HG03565 (cell line): ENCODE measurements around the gene PRDM5.

Experiments
- ATAC-seq: cut with Tn5 transposase; IDR thresholded peaks from one replicate; pipeline ENCODE4 v1.9.1; 2021; ENCODE audit warnings: mild to moderate bottlenecking, moderate library complexity; ENCODE audit not compliant: unreplicated experiment

PRDM5 gene

DNA sequence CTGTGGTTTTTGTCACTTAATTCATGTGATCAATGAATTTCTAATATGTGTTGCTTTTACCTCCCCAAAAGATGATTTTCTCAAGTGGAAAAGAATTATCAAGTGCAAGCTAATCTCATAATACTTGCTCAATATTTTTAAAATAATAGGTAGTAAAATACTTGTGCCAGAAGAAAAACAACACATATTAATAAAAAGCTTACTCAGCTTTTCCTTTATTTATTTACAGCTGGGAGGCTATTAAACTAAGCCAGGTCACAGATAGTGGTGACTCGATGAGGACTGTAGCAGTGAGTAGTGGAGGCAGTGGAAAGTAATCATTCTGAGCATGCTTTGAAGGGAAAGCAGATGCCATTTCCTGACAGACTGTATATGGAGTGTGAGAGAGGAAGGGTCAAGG is 96.1 kb downstream of the PRDM5 start:
- ATAC-seq, result no peak

DNA sequence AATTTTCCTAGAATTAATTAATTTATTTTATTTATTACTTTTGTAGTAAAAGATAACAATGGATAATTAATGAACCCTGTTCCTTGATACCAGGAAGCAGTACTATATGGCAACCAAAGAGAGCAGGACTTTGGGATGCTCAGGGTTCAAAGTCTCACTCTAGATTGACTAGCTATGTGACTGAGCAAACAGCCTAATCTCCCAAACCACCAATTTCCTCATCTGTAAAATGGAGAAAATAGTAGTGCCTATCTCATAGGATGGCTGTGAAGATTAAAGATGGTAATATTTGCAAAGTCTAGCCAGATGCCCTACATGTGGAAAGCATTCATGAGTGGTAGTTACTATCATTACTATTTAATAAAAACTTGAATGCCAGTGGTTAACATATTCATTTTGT is 97.6 kb downstream of the PRDM5 start:
- no peak for ATAC-seq

DNA sequence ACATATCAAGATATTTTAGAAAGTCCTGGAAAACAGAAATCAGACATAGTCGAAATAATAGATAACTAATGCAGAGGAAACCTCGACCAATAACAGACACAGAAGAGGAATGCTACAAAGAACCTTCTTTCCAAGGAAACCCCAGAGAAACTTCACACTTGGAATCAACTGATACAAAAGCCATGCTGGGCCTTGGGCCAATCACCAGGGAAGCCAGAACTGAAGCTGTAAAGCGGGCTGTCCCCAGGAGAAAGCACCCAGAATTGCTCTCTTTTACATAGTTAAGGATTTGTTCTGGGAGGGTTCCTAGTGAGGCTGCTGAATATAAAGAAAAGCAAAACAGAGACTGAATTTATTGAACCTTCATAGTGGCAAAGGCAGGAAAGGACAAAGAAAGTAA is 100.5 kb downstream of the PRDM5 start:
- no peak for ATAC-seq

GRCh38 chr4:120821029-120821428 is 101.5 kb downstream of the PRDM5 start:
- ATAC-seq, result no peak

GRCh38 chr4:120819805-120820437 is 102.6 kb downstream of the PRDM5 start:
- ATAC-seq, result peak; percentile 81

GRCh38 chr4:120816296-120816965 is 106.1 kb downstream of the PRDM5 start:
- no peak for ATAC-seq

GRCh38 chr4:120815361-120815760 is 107.2 kb downstream of the PRDM5 start:
- no peak for ATAC-seq

GRCh38 chr4:120814886-120815285 is 107.6 kb downstream of the PRDM5 start:
- ATAC-seq, result no peak

DNA sequence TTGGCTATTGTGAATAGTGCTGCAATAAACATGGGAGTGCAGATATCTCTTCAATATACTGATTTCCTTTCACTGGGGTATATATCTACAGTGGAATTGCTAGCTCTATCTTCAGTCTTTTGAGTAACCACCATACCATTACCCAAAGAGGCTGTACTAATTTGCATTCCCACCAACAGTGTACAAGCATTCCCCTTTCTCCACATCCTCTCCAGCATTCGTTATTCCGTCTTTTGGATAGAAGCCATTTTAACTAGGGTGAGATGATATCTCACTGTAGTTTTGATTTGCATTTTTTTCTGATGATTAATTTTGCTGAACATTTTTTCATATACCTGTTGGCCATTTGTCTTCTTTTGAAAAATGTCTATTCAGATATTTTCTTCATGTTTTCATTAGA is 110.3 kb downstream of the PRDM5 start:
- no peak for ATAC-seq

DNA sequence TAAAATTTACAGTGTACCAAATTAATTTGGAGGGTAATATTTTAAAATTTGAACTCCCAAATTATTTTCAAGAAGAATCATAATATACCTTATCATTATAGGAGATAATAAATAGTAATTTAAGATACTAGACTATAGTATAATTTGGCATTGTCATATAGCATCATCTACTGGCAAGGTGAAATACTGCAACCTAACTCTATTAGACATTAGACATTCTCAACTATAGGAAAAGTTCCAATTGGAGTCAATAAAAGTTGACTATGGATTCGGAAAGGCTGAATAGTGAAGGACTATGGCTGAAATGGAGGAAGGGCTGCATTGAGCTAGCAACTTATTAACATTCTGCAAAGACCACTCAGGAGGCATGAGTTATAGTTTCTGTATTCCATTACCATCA is 113.0 kb downstream of the PRDM5 start:
- no peak for ATAC-seq

- ATAC-seq, result no peak
These were observed 113.9 kb downstream of the PRDM5 start for GRCh38 chr4:120808475-120809141.

DNA sequence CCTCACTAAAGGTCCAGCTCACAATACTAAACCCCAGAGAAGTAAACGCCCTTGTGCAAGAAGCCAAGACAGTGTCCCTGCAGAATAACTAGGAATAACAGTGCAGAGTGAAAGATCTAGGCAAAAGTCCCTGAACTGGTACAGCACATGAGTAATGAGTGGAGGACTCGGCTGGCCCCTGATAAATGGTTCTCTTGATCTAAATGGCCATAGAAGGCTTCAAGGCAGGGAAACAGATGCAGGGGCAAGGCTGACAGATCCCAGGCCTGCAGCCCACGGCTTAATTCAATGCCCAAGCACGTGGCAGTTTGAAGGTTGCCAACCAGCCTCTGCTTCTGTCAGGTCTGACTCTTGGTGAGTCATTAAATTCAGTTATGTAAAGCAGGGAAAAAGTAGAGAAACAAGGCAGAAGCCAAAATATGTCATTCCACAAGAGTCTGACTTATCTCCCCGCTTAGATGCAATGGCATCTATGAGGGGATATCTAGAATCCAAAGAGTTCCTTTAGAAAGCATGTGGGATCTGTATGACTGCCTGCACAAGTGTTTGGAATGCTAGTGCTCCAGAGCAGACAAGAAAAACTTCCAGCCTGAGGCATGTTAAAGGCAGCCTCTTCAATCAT is 121.3 kb downstream of the PRDM5 start:
- no peak for ATAC-seq

DNA sequence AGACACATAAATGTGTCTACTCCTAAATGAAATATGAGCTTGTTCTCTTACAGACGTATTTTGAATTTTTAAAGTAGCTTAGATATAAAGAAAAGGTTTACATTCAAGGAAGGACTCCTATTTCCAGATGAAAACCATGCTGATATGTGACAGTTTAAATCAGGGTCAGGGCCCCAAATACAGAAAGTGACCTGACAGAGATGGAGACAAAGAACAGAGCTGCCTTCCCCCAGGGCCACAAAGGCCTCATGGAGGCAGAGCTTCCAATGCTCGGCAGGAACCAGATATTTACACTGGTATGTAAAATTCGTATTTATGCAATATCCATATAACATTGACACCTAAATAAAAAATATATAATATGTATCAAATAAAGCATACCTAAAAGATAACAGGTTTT is 124.0 kb downstream of the PRDM5 start:
- ATAC-seq, result no peak

GRCh38 chr4:120796271-120796670 is 126.3 kb downstream of the PRDM5 start:
- no peak for ATAC-seq

GRCh38 chr4:120785202-120785601 is 137.3 kb downstream of the PRDM5 start:
- ATAC-seq, result no peak

DNA sequence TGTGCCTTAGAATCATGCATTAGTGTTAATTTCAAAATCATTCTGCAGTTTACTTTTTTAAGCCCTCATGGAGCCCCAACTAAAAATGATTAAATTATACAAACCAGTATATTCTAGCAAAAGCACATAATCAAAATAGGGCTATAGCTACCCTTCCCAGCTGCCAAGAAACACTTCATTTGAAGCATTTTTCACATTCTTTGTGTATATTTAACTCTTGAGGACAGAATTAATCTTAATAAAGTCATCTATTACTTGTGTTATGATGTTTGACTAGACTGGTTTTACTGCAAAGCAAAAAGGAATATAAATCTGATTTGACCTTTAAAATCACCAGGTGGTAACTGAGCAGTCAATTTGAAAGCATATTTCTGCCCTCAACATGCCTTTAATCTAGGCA is 145.1 kb downstream of the PRDM5 start:
- no peak for ATAC-seq

GRCh38 chr4:120775431-120775830 is 147.1 kb downstream of the PRDM5 start:
- no peak for ATAC-seq

- no peak for ATAC-seq
These were observed 148.9 kb downstream of the PRDM5 start for GRCh38 chr4:120773641-120774040.

DNA sequence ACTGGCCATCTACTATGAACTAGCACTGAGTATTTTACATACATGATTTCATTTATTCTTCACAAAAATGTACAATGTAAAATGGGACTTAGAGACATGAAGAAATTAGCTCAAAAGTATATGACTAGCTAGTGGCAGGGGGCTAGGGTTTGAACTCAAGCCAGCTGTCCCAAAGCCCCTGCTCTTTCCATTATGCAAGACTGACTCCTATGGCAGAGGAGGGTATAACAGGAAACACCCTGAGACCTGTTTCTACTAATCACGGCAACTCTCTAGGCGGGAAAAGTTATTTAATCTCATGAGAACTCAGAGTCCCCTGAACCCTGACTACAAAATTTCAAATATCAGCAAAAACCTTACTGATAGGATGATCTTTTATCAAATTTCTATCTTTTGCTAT is 150.6 kb downstream of the PRDM5 start:
- ATAC-seq, result no peak

- ATAC-seq, result no peak
These were observed 151.6 kb downstream of the PRDM5 start for GRCh38 chr4:120770897-120771296.

DNA sequence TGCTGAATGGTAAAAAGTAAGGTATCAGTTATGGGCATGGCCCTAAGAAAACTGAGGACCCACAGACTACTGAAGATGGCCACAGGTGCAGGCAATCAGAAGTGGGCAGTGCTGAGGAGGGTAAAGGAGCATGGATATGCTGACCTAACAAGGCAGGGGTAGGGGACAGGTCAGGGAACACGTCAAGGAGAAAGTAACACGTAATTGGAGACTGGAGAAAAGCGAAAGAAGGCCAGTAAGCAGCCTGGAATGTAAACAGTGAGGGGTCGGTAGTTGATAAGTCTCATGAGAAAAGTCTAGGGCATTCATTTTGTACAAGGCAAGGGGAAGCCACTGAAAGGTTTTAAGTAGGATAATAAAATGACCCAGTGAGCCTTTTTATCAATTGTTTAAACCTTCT is 153.3 kb downstream of the PRDM5 start:
- ATAC-seq, result no peak

DNA sequence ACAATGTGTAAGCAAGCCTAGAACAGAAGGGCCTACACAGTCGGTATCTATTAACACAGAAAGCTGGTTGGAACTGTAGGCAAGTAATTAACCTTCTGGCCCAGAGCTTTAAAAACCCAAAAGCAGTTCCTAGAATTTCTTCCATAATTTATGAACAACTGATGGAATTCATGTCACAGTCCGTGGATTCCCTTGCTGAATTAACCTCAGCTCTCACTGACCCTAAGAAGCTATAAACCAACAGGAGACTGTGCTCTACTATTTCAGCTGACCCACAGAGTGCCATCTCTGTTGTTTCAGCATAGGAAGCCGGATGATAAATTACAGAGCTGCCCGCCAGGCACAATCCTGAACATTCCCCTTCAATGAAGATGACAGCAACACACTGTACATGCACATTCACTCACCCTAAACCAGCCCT is 157.3 kb downstream of the PRDM5 start:
- no peak for ATAC-seq
